ENCODE data around the gene PEX13.

GRCh38 chr2:60984720-60985119 lies 32.8 kb upstream of the PEX13 start:
- TF ChIP-seq POLR2A (IDR thresholded peaks at IDR 0.05; ENCODE audit: low read depth, low read length), result no peak
- TF ChIP-seq SPI1 (IDR thresholded peaks at IDR 0.05; ENCODE audit: low read depth, low read length), result peak; percentile 88
- no peak for TF ChIP-seq POLR2AphosphoS5 (IDR thresholded peaks at IDR 0.05; ENCODE audit: low read depth, low read length)
- no peak for TF ChIP-seq TAF1 (IDR thresholded peaks at IDR 0.05; ENCODE audit: low read depth, low read length)
- no peak for TF ChIP-seq PAX5 (IDR thresholded peaks at IDR 0.05; ENCODE audit: insufficient read depth, low read length, severe bottlenecking)
- no peak for TF ChIP-seq POU2F2 (IDR thresholded peaks at IDR 0.05; ENCODE audit: low read depth, low read length)
